Osteocyte (in vitro differentiated cells): ENCODE measurements around the gene FHL2. TPM values are rescaled to one million over a fixed set of nuclear protein-coding genes. Genes with fewer than 3 reads are reported as not detected.

Source experiments
- DNase-seq: peaks from one replicate; pipeline ENCODE4 v3.0.0; 2021; ENCODE audit warnings: mixed read lengths; ENCODE audit not compliant: unreplicated experiment; ENCODE audit errors: extremely low spot score
- H3K27ac Mint-ChIP-seq: one replicate; pipeline ENCODE4 v1.8.0; 2021; ENCODE audit warnings: mild to moderate bottlenecking, mixed read lengths; ENCODE audit not compliant: unreplicated experiment
- H3K27me3 Mint-ChIP-seq: one replicate; pipeline ENCODE4 v1.8.0; 2021; ENCODE audit warnings: mixed read lengths; ENCODE audit not compliant: unreplicated experiment
- H3K36me3 Mint-ChIP-seq: one replicate; pipeline ENCODE4 v1.8.0; 2021; ENCODE audit warnings: mixed read lengths; ENCODE audit not compliant: unreplicated experiment
- H3K4me1 Mint-ChIP-seq: one replicate; pipeline ENCODE4 v1.8.0; 2021; ENCODE audit warnings: mixed read lengths; ENCODE audit not compliant: unreplicated experiment
- H3K4me3 Mint-ChIP-seq: one replicate; pipeline ENCODE4 v1.8.0; 2021; ENCODE audit warnings: mild to moderate bottlenecking, moderate library complexity, mixed read lengths; ENCODE audit not compliant: unreplicated experiment
- H3K9me3 Mint-ChIP-seq: one replicate; pipeline ENCODE4 v1.8.0; 2021; ENCODE audit warnings: mixed read lengths; ENCODE audit not compliant: unreplicated experiment
- total RNA-seq: library from RNA; stranded (reverse); gene quantifications from 2 replicates; pipeline ENCODE4 v1.2.1, GENCODE V29; 2021
- TF ChIP-seq, protein P1 (sequence below): fragments of 200-600 bp; sonication (generic); IDR thresholded peaks from 2 replicates; pipeline ENCODE4 v1.5.0; 2021; ENCODE audit warnings: antibody characterized with exemption, mild to moderate bottlenecking, moderate library complexity

Gene FHL2
- total RNA-seq, 1 donor from 2014 or later, result 76.8 TPM

DNA sequence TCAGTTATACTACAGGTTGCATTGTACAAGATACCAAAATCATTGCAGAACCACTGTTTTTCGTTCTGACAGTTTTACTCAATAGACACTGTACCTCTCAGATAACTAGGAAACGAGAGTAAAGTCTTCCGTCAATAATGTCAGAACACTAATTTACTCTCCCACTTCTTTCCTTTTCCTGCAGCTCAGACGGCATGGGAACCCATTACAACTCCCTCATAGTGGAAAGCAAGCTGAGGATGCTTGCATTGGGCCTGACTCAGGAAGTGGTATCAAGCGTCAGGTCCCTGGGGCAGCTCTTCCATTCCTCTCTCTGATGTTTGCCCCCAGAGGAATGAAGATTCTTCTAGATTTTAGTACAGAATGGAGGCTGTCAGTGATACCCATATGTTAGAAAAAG is 23.9 kb upstream of the FHL2 start:
- Mint-ChIP-seq H3K27ac (no peak overlapping the region), H3K36me3 (peaks cover 5% of the 10 kb centered on the region), H3K27me3 (peaks cover 68% of the 10 kb centered on the region), H3K4me1 (peaks cover 4% of the 10 kb centered on the region), H3K4me3 (no peak overlapping the region), H3K9me3 (peaks cover 12% of the 10 kb centered on the region)
- DNase-seq, result no peak
- TF ChIP-seq, protein P1, sequence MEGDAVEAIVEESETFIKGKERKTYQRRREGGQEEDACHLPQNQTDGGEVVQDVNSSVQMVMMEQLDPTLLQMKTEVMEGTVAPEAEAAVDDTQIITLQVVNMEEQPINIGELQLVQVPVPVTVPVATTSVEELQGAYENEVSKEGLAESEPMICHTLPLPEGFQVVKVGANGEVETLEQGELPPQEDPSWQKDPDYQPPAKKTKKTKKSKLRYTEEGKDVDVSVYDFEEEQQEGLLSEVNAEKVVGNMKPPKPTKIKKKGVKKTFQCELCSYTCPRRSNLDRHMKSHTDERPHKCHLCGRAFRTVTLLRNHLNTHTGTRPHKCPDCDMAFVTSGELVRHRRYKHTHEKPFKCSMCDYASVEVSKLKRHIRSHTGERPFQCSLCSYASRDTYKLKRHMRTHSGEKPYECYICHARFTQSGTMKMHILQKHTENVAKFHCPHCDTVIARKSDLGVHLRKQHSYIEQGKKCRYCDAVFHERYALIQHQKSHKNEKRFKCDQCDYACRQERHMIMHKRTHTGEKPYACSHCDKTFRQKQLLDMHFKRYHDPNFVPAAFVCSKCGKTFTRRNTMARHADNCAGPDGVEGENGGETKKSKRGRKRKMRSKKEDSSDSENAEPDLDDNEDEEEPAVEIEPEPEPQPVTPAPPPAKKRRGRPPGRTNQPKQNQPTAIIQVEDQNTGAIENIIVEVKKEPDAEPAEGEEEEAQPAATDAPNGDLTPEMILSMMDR, result no peak

DNA sequence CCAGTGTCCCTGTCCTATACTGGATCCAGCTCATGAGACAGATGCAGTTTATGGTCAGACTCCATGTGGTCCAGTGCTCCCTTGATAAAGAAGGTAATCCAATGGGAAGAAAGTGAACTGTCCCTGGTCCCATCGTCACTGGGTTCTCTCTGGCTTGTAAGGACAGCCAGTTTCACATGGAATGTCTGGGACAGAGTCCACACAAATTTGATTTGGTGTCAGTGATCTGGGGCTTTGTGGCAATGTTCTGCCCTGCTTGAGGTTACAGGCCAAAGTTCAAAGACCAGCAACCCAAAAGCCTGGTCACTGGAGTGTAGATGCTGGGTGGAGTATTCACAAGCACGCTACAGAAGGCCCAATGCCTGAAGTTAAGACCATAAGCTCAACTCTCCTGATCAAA is 22.2 kb upstream of the FHL2 start:
- Mint-ChIP-seq H3K4me3 (no peak overlapping the region), H3K27me3 (peaks cover 64% of the 10 kb centered on the region), H3K36me3 (peaks cover 5% of the 10 kb centered on the region), H3K27ac (no peak overlapping the region), H3K4me1 (peaks cover 7% of the 10 kb centered on the region), H3K9me3 (peaks cover 12% of the 10 kb centered on the region)
- no peak for DNase-seq
- TF ChIP-seq, protein P1, result no peak

GRCh38 chr2:105418522-105418921 is 19.7 kb upstream of the FHL2 start:
- no peak overlapping the region for H3K27ac Mint-ChIP-seq
- peaks cover 57% of the 10 kb centered on the region for H3K27me3 Mint-ChIP-seq
- no peak overlapping the region for H3K4me3 Mint-ChIP-seq
- no peak for DNase-seq
- peaks cover 7% of the 10 kb centered on the region for H3K4me1 Mint-ChIP-seq
- TF ChIP-seq, protein P1, result no peak
- H3K36me3 Mint-ChIP-seq, result peaks cover 5% of the 10 kb centered on the region
- H3K9me3 Mint-ChIP-seq, result peaks cover 7% of the 10 kb centered on the region

DNA sequence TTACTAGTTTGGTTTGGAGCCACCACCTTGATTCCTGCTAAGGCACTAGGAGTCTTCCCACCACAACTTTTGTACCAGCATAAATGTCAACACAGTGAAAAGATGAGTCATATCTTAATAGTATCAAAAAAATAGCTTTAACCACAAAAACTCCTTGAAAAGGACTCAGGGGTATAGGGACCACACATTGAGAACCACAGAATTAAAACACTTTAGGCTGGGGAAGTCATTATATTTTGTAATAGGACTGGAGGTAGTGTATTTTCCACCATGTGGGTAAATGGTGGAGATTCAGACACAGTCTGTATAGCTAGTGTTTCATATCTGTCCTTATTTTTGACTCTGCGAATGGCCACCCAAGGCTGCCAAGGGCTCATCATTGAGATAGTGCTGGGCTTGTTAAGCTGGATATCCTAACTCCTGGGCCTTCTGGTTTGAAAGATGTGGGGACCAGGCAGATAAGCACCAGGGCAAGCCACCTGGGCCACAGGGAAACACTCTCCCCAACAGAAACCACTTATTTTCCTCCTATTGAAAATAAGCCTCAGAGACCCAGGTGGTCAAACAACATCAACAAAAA is 19.1 kb upstream of the FHL2 start:
- DNase-seq, result no peak
- no peak overlapping the region for H3K4me3 Mint-ChIP-seq
- no peaks in the 10 kb centered on the region for H3K36me3 Mint-ChIP-seq
- TF ChIP-seq, protein P1, result no peak
- H3K27ac Mint-ChIP-seq, result no peak overlapping the region
- peaks cover 1% of the 10 kb centered on the region for H3K9me3 Mint-ChIP-seq
- H3K27me3 Mint-ChIP-seq, result peaks cover 56% of the 10 kb centered on the region
- H3K4me1 Mint-ChIP-seq, result peaks cover 7% of the 10 kb centered on the region

DNA sequence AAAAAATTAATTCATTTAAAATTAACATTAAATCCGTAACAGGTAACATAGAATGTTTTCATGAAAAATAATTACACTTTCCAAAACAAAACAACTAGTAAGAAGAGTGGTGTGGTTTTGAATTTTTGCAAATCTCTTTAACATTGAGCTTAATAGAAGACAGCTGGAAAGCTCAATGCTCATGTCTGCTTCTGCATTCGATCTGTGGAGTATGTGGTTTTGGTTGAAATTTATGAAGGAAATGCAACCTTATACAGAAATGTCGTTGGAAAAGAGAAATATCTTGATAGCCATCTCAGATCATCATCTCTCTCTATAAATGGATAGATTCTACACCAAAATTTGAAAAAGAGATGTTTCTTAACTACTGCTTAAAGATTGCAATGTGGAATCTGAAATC is 17.3 kb upstream of the FHL2 start:
- no peaks in the 10 kb centered on the region for H3K9me3 Mint-ChIP-seq
- peaks cover 7% of the 10 kb centered on the region for H3K4me1 Mint-ChIP-seq

More for the DNA sequence above, 17.3 kb upstream of the FHL2 start:
- Mint-ChIP-seq H3K36me3 (no peaks in the 10 kb centered on the region), H3K27me3 (peaks cover 48% of the 10 kb centered on the region), H3K27ac (no peak overlapping the region), H3K4me3 (no peak overlapping the region)
- no peak for DNase-seq
- TF ChIP-seq, protein P1, result no peak
